Measurements from ENCODE around the gene PLA2G12A. TPM values are rescaled to one million over a fixed set of nuclear protein-coding genes. Genes with fewer than 3 reads are reported as not detected.

Gene PLA2G12A
- total RNA-seq, 1 experiment from 2014 or later = 47.3 TPM

DNA sequence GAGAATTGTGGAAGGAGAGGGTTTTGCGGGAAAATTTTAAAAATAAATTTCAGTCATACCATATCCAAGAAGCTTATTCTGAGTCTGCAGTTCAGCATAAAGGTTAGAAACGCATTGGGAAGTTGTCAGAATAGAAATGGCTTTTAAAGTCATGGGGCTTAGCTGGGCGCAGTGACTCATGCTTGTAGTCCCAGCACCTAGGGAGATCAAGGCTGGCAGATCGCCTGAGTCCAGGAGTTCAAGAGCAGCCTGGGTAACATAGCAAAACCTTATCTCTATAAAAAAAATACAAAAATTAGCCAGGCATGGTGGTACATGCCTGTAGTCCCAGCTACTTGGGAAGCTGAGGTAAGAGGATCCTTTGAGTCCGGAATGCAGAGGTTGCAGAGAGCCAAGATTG, 3.9 kb upstream of the PLA2G12A start:
- no peaks in the 10 kb centered on the region for H3K79me1 ChIP-seq (ENCODE audit: insufficient read depth, low read depth, low read length, poor library complexity, severe bottlenecking)
- peaks cover 4% of the 10 kb centered on the region for H3K23me2 ChIP-seq (ENCODE audit: insufficient read length, low read depth, low read length, poor library complexity, severe bottlenecking)
- H3K4me2 ChIP-seq (ENCODE audit: insufficient read depth, insufficient read length, low read length) = no peak overlapping the region
- no peak overlapping the region for H2BK120ac ChIP-seq (ENCODE audit: low read depth, low read length, poor library complexity, severe bottlenecking)
- Mint-ChIP-seq H3K9me3 (no peaks in the 10 kb centered on the region; a peak in 1 of 5 replicates), H3K4me3 (no peak overlapping the region), H3K4me1 (peaks cover 5 to 11% of the 10 kb centered on the region in 2 experiments), H3K27me3 (ENCODE audit: low read depth) (no peaks in the 10 kb centered on the region), H3K27ac (no peak overlapping the region), H3K36me3 (ENCODE audit: insufficient read depth in 1 of 3, low read depth in 3 of 3) (no peaks in the 10 kb centered on the region)
- no peak overlapping the region for H2BK20ac ChIP-seq (ENCODE audit: low read depth, low read length, poor library complexity, severe bottlenecking)
- H2BK5ac ChIP-seq (ENCODE audit: insufficient read length, low read length) = no peak overlapping the region
- no peaks in the 10 kb centered on the region for H3K9me3 ChIP-seq (ENCODE audit: control insufficient read depth, low read depth, low read length)
- no peak for DNase-seq
- H2AFZ ChIP-seq (ENCODE audit: low read length) = no peak overlapping the region
- H3K4ac ChIP-seq (ENCODE audit: low read depth, low read length) = no peak overlapping the region
- H3K79me2 ChIP-seq (ENCODE audit: insufficient read depth, low read length) = no peaks in the 10 kb centered on the region
- H4K5ac ChIP-seq (ENCODE audit: insufficient read length, low read depth, low read length) = no peak overlapping the region
- H3K27ac ChIP-seq (ENCODE audit: insufficient read length, low read depth, low read length) = no peak overlapping the region
- H3T11ph ChIP-seq (ENCODE audit: low read length) = no peak overlapping the region
- no CpG with 5 or more reads among the region's 5 CpGs for WGBS (ENCODE audit: extremely low coverage, insufficient read length, low lambda C conversion rate)
- no peak overlapping the region for H2BK15ac ChIP-seq (ENCODE audit: low read depth, low read length)
- H4K20me1 ChIP-seq (ENCODE audit: control insufficient read depth, insufficient read depth, insufficient read length) = no peaks in the 10 kb centered on the region
- no peak overlapping the region for H3K14ac ChIP-seq (ENCODE audit: insufficient read depth, low read length)
- no peaks in the 10 kb centered on the region for H3K27me3 ChIP-seq (ENCODE audit: insufficient read depth, low read length)
- TF ChIP-seq, protein P1, sequence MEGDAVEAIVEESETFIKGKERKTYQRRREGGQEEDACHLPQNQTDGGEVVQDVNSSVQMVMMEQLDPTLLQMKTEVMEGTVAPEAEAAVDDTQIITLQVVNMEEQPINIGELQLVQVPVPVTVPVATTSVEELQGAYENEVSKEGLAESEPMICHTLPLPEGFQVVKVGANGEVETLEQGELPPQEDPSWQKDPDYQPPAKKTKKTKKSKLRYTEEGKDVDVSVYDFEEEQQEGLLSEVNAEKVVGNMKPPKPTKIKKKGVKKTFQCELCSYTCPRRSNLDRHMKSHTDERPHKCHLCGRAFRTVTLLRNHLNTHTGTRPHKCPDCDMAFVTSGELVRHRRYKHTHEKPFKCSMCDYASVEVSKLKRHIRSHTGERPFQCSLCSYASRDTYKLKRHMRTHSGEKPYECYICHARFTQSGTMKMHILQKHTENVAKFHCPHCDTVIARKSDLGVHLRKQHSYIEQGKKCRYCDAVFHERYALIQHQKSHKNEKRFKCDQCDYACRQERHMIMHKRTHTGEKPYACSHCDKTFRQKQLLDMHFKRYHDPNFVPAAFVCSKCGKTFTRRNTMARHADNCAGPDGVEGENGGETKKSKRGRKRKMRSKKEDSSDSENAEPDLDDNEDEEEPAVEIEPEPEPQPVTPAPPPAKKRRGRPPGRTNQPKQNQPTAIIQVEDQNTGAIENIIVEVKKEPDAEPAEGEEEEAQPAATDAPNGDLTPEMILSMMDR (conservative IDR thresholded peaks at IDR 0.05) = no peak
- H3K18ac ChIP-seq (ENCODE audit: insufficient read length, low read depth, low read length) = no peak overlapping the region
- H3K4me1 ChIP-seq (ENCODE audit: insufficient read depth, low read length) = no peaks in the 10 kb centered on the region
- H4K91ac ChIP-seq (ENCODE audit: insufficient read length, low read depth, low read length) = no peak overlapping the region
- no peak overlapping the region for H3K56ac ChIP-seq (ENCODE audit: insufficient read length, low read depth, low read length)
- H2AK5ac ChIP-seq (ENCODE audit: insufficient read length, low read length) = no peak overlapping the region
- no peak overlapping the region for H4K8ac ChIP-seq (replicated peaks; ENCODE audit: insufficient read length, low read depth, low read length)
- H2BK12ac ChIP-seq (ENCODE audit: insufficient read length, low read depth, low read length) = no peak overlapping the region
- H3K9ac ChIP-seq (ENCODE audit: extremely low read depth, insufficient read length, low read length) = no peak overlapping the region
- H3K23ac ChIP-seq (ENCODE audit: insufficient read length, low read depth, low read length) = no peak overlapping the region

Data from H9 (cell line).